ENCODE measurements around the gene MTMR2.
"Not testable (repeated sequence)": the region's sequence is repeated elsewhere in the genome, so short reads cannot be mapped to it uniquely, and the experiment has no call there.

Gene MTMR2

GRCh38 chr11:95833378-95833777, 90.5 kb downstream of the MTMR2 start:
- ATAC-seq (no peak), DNase-seq (no peak)
- Mint-ChIP-seq H3K27me3 (no peaks in the 10 kb centered on the region), H3K4me3 (no peak overlapping the region), H3K36me3 (ENCODE audit: low read depth) (peaks cover 49% of the 10 kb centered on the region), H3K27ac (no peak overlapping the region), H3K9me3 (no peaks in the 10 kb centered on the region), H3K4me1 (peaks cover 9% of the 10 kb centered on the region)

DNA sequence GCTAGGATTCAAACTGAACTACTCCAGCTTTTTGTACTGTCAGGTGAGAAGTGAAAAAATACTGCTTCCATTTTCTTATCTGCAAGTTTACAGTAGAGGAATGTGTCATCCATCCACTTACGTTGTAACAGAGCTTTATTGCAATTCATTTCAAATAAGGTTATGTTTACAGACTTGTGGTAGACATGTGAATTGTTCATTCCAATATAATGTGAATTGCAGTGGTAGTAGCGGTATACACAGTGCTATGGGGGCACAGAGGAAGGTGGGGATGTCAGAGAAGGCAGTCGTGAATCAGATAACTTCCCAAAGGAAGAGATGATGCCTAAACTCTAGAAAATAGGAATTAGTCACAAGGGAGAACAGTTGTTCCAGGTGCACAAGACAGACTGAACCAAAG, 91.1 kb downstream of the MTMR2 start:
- H3K36me3 Mint-ChIP-seq (ENCODE audit: low read depth): peaks cover 47% of the 10 kb centered on the region
- no peaks in the 10 kb centered on the region for H3K9me3 Mint-ChIP-seq
- ATAC-seq (no peak), DNase-seq (no peak)
- no peaks in the 10 kb centered on the region for H3K27me3 Mint-ChIP-seq
- peaks cover 9% of the 10 kb centered on the region for H3K4me1 Mint-ChIP-seq
- no peak overlapping the region for H3K27ac Mint-ChIP-seq
- no peak overlapping the region for H3K4me3 Mint-ChIP-seq

DNA sequence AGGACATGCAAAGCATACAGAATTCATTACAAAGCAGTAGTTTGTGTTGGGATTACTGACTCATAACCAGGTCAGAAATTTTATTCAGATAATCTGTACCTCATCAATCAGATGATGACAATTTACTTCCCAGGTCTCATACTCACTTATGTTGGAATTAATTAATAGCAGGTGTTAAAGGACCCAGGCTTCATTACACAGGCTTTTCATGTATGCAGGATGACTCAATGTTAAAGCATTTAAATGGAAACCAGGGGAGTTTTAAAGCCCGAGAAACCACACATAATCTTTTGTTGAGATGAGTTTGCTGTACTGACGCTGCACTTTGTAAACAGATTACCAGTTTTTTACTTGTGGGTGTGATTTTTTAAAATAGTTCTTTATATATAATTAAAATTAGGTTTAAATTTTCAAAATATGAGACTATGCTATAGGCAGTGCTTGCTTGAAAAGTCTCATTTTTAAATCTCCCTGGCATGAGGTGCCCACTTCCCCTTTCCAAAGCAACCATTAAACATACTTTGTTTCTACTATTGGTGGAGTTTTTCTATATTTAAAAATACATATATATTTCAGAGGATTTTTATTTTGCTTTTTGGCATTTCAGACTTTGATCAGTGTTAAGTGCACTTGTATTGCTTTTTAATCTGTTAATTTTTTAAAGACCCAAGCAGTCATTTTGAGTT, 92.6 kb downstream of the MTMR2 start:
- H3K36me3 Mint-ChIP-seq (ENCODE audit: low read depth): peaks cover 43% of the 10 kb centered on the region

GRCh38 chr11:95829580-95830259, 94.2 kb downstream of the MTMR2 start:
- Mint-ChIP-seq H3K27me3 (no peaks in the 10 kb centered on the region), H3K36me3 (ENCODE audit: low read depth) (peaks cover 51% of the 10 kb centered on the region)

More for the DNA sequence above, 92.6 kb downstream of the MTMR2 start:
- peaks cover 9% of the 10 kb centered on the region for H3K4me1 Mint-ChIP-seq
- H3K9me3 Mint-ChIP-seq: no peaks in the 10 kb centered on the region
- peak overlapping the region; percentile 59 for H3K27ac Mint-ChIP-seq
- H3K27me3 Mint-ChIP-seq: no peaks in the 10 kb centered on the region
- ATAC-seq (peak; percentile 34), DNase-seq (no peak)
- no peak overlapping the region for H3K4me3 Mint-ChIP-seq

GRCh38 chr11:95827696-95828095, 96.2 kb downstream of the MTMR2 start:
- no peak overlapping the region for H3K27ac Mint-ChIP-seq
- no peak overlapping the region for H3K4me3 Mint-ChIP-seq
- H3K27me3 Mint-ChIP-seq: no peaks in the 10 kb centered on the region
- no peak for DNase-seq
- no peak for ATAC-seq
- H3K4me1 Mint-ChIP-seq: peaks cover 9% of the 10 kb centered on the region
- H3K9me3 Mint-ChIP-seq: no peaks in the 10 kb centered on the region
- H3K36me3 Mint-ChIP-seq (ENCODE audit: low read depth): peaks cover 49% of the 10 kb centered on the region

More at GRCh38 chr11:95829580-95830259, 94.2 kb downstream of the MTMR2 start:
- no peak overlapping the region for H3K4me3 Mint-ChIP-seq
- H3K9me3 Mint-ChIP-seq: no peaks in the 10 kb centered on the region
- no peak for DNase-seq
- H3K4me1 Mint-ChIP-seq: peaks cover 9% of the 10 kb centered on the region
- H3K27ac Mint-ChIP-seq: peak overlapping the region; percentile 7
- peak; percentile 66 for ATAC-seq

GRCh38 chr11:95821640-95822039, 102.3 kb downstream of the MTMR2 start:
- no peak for ATAC-seq
- no peaks in the 10 kb centered on the region for H3K4me1 Mint-ChIP-seq
- DNase-seq: no peak
- H3K9me3 Mint-ChIP-seq: no peaks in the 10 kb centered on the region
- H3K27ac Mint-ChIP-seq: no peak overlapping the region
- H3K27me3 Mint-ChIP-seq: no peaks in the 10 kb centered on the region
- no peak overlapping the region for H3K4me3 Mint-ChIP-seq
- H3K36me3 Mint-ChIP-seq (ENCODE audit: low read depth): peaks cover 53% of the 10 kb centered on the region

DNA sequence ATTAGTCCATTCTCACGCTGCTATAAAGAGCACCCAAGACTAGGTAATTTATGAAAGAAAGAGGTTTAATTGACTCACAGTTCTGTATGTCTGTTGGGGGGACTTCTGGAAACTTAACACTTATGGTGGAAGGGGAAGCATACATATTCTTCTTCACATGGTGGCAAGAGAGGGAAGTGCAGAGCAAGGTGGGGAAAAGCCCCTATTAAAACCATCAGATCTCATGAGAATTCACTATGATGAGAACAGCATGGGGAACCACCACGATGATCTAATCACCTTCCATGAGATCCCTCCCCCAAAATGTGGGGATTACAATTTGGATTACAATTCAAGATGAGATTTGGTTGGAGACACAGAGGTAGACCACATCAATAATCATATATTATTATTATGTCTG, 107.9 kb downstream of the MTMR2 start:
- Mint-ChIP-seq H3K4me1 (peaks cover 17% of the 10 kb centered on the region), H3K4me3 (no peak overlapping the region), H3K9me3 (no peaks in the 10 kb centered on the region), H3K36me3 (ENCODE audit: low read depth) (peaks cover 50% of the 10 kb centered on the region), H3K27me3 (no peaks in the 10 kb centered on the region), H3K27ac (peak overlapping the region; percentile 33)
- ATAC-seq (no peak), DNase-seq (no peak)

GRCh38 chr11:95811052-95811451, 112.9 kb downstream of the MTMR2 start:
- H3K27me3 Mint-ChIP-seq: not testable (repeated sequence)

DNA sequence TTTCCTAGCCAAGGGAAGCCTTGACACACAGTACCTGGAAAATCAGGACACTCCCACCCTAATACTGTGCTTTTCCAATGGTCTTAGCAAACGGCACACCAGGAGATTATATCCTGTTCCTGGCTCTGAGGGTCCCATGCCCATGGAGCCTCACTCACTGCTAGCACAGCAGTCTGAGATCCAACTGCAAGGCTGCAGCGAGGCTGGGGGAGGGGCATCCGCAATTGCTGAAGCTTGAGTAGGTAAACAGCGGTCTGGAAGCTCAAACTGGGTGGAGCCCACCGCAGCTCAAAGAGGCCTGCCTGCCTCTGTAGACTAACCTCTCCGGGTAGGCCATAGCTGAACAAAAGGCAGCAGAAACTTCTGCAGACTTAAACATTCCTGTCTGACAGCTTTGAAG, 117.4 kb downstream of the MTMR2 start:
- H3K27ac Mint-ChIP-seq, H3K4me1 Mint-ChIP-seq, H3K9me3 Mint-ChIP-seq, H3K4me3 Mint-ChIP-seq, DNase-seq, ATAC-seq, H3K27me3 Mint-ChIP-seq: not testable (repeated sequence)
- peaks cover 42% of the 10 kb centered on the region for H3K36me3 Mint-ChIP-seq (ENCODE audit: low read depth)

More at GRCh38 chr11:95811052-95811451, 112.9 kb downstream of the MTMR2 start:
- DNase-seq, H3K27ac Mint-ChIP-seq, ATAC-seq, H3K4me3 Mint-ChIP-seq, H3K9me3 Mint-ChIP-seq: not testable (repeated sequence)
- H3K4me1 Mint-ChIP-seq: peaks cover 15% of the 10 kb centered on the region
- H3K36me3 Mint-ChIP-seq (ENCODE audit: low read depth): peaks cover 41% of the 10 kb centered on the region

DNA sequence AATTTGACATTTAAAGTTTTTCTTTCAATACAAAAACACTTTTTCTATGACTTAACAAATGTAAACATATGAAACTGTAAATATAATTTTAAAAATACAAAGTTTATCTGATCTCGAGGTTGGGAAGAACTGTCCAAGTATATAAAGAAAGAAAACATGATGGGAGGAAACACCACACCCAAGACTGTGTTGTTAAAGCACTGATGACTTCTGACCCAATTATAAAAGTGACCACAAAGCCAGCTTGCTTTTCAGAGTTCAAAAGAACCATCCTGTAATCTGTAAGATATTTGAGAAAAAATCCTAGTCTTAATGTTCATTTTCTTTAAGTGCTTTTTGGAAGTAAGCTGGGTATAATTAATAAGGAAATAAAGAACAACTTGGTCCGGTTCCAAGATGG, 118.0 kb downstream of the MTMR2 start:
- Mint-ChIP-seq H3K9me3 (no peaks in the 10 kb centered on the region), H3K4me1 (no peaks in the 10 kb centered on the region), H3K27me3 (no peaks in the 10 kb centered on the region), H3K4me3 (no peak overlapping the region), H3K27ac (no peak overlapping the region), H3K36me3 (ENCODE audit: low read depth) (peaks cover 47% of the 10 kb centered on the region)
- DNase-seq: no peak
- ATAC-seq: no peak

DNA sequence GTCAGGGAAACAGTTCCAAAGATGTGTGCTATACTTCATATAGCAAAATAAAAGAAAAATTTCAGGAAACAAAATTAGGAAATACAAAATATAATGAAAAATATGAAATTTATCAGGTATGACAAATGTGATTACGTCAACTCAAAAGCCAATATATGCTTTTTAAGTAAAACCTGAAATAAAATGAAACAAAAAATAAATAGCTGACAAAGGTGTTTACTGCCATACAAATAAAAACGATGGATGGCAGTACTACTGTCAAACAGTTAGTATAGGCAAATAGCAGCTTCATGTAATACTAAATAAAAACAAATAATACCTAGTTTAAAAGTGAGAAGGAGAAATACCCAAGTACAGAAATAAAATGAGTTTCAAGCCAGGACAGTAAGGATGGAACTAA, 119.9 kb downstream of the MTMR2 start:
- Mint-ChIP-seq H3K4me1 (no peaks in the 10 kb centered on the region), H3K27me3 (no peaks in the 10 kb centered on the region), H3K27ac (no peak overlapping the region), H3K4me3 (no peak overlapping the region), H3K36me3 (ENCODE audit: low read depth) (peaks cover 60% of the 10 kb centered on the region), H3K9me3 (no peaks in the 10 kb centered on the region)
- DNase-seq (no peak), ATAC-seq (no peak)

DNA sequence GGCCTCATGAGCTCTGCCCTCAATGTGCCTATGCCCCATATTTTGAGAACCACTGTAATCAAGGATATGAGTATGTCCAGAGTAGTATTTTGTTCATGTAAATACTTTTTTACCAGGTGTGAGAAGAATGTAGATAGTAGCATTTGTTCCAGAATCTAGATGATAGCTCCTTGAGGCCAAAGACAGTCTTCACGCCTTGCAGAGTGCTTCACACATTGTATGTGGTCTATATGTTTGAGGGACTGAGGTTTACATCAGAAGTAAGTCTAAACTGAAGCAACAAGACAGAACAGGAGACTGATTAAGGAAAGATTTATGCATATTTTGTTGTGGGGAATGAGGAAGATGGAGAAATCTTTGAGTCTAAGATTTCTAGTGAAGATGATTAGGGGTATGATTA, 121.1 kb downstream of the MTMR2 start:
- Mint-ChIP-seq H3K9me3 (no peaks in the 10 kb centered on the region), H3K27me3 (no peaks in the 10 kb centered on the region), H3K27ac (no peak overlapping the region), H3K36me3 (ENCODE audit: low read depth) (peaks cover 57% of the 10 kb centered on the region), H3K4me1 (peaks cover 2% of the 10 kb centered on the region), H3K4me3 (no peak overlapping the region)
- no peak for ATAC-seq
- DNase-seq: no peak

- no peaks in the 10 kb centered on the region for H3K9me3 Mint-ChIP-seq
- H3K4me1 Mint-ChIP-seq: peaks cover 9% of the 10 kb centered on the region
- no peak overlapping the region for H3K4me3 Mint-ChIP-seq
- no peaks in the 10 kb centered on the region for H3K27me3 Mint-ChIP-seq
- DNase-seq: no peak
- no peak for ATAC-seq
- H3K27ac Mint-ChIP-seq: no peak overlapping the region
- peaks cover 43% of the 10 kb centered on the region for H3K36me3 Mint-ChIP-seq (ENCODE audit: low read depth)
Measured at GRCh38 chr11:95800438-95800837, 123.5 kb downstream of the MTMR2 start.

GRCh38 chr11:95799546-95799945, 124.4 kb downstream of the MTMR2 start:
- no peak overlapping the region for H3K4me3 Mint-ChIP-seq
- ATAC-seq (no peak), DNase-seq (no peak)
- H3K27me3 Mint-ChIP-seq: no peaks in the 10 kb centered on the region
- no peaks in the 10 kb centered on the region for H3K9me3 Mint-ChIP-seq
- peak overlapping the region; percentile 2 for H3K27ac Mint-ChIP-seq
- H3K36me3 Mint-ChIP-seq (ENCODE audit: low read depth): peaks cover 41% of the 10 kb centered on the region
- peaks cover 16% of the 10 kb centered on the region for H3K4me1 Mint-ChIP-seq

DNA sequence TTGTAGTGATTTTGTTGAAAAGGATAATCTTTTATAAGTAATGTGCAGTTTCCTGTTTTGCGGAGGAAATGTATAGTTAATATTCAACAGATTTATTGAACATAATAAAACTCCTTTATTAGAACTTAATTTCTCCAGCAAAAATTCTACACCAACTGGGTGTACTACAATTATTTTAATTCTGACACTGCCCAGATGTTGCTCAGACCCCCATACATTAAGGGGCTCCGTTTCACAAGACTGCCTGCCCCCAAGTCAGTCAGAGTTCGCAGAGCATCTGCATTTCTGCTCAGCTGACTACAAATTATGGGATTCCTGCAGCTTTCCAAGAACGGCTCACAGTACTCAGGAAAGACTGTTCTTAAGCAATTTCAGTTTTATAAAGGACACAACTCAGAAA, 127.4 kb downstream of the MTMR2 start:
- peaks cover 42% of the 10 kb centered on the region for H3K4me1 Mint-ChIP-seq
- no peak overlapping the region for H3K27ac Mint-ChIP-seq
- DNase-seq (no peak), ATAC-seq (no peak)
- H3K4me3 Mint-ChIP-seq: no peak overlapping the region
- no peaks in the 10 kb centered on the region for H3K9me3 Mint-ChIP-seq
- peaks cover 37% of the 10 kb centered on the region for H3K36me3 Mint-ChIP-seq (ENCODE audit: low read depth)
- no peaks in the 10 kb centered on the region for H3K27me3 Mint-ChIP-seq
